HepG2 (cell line): ENCODE data around the gene CLDN4. TPM values are rescaled to one million over a fixed set of nuclear protein-coding genes. Genes with fewer than 3 reads are reported as not detected.

Experiments
- ATAC-seq: fragments of 200-7000 bp; cut with Tn5 transposase; 3 replicates; pipeline ENCODE4 v1.9.1; 2020; ENCODE audit warnings: mild to moderate bottlenecking, moderate library complexity
- BruUV-seq: library from RNA; stranded (reverse); fragments of 400-500 nt; replicated peaks from 2 replicates; lab custom pipeline; 2021; lab: Mats Ljungman, UMichigan
- CTCF ChIA-PET: fragments of 300-600 bp; formaldehyde crosslinking; extraction: SDS; loops from one replicate; lab custom pipeline; 2021; ENCODE audit warnings: low total read pairs, inconsistent platforms, low intra/inter-chr PET ratio; lab: Yijun Ruan, JAX
- POLR2A ChIA-PET: fragments of 350-600 bp; sonication (Branson Sonifier 250); formaldehyde crosslinking; loops from one replicate; lab custom pipeline; 2020; ENCODE audit warnings: antibody characterized with exemption, inconsistent platforms; lab: Yijun Ruan, JAX
- DNase-seq: peaks from one replicate; pipeline ENCODE4 v3.0.0-alpha.2; 2015; ENCODE audit warnings: low spot score
- FAIRE-seq: peaks from 3 replicates; lab custom pipeline; 2011; peaks lifted over from hg19 to GRCh38; lab: Jason Lieb, UNC
- H2AFZ ChIP-seq: one replicate; pipeline ENCODE4 v1.6.1; 2011; ENCODE audit warnings: low read length, inconsistent platforms
- H3K27ac ChIP-seq: fragments of 300-600 bp; 3 replicates; pipeline ENCODE4 v1.8.0; 2011; ENCODE audit warnings: mixed run types, mild to moderate bottlenecking, mixed read lengths, low read length, inconsistent platforms; ENCODE audit not compliant: insufficient read depth; ENCODE audit errors: extremely low read length
- H3K27me3 ChIP-seq, 2 experiments: fragments of 200-600 bp in 1 of 2; 2 replicates in 1 of 2; 3 replicates in 1 of 2; pipeline versions ENCODE4 v1.6.0 to v1.8.0; 2011; ENCODE audit warnings: low read length in 2 of 2, mild to moderate bottlenecking in 2 of 2, moderate library complexity in 2 of 2, inconsistent platforms in 1 of 2; ENCODE audit not compliant: insufficient read depth in 2 of 2, control insufficient read depth in 1 of 2
- H3K36me3 ChIP-seq, 2 experiments: fragments of 200-600 bp in 1 of 2; replicated peaks in 1 of 2; 2 replicates in 1 of 2; 3 replicates in 1 of 2; pipeline versions ENCODE4 v1.5.1 to v1.8.0; 2011; ENCODE audit warnings: low read length in 2 of 2, inconsistent platforms in 1 of 2; ENCODE audit not compliant: insufficient read depth in 2 of 2, control insufficient read depth in 1 of 2
- H3K4me1 ChIP-seq: 2 replicates; pipeline ENCODE4 v1.5.1; 2012; ENCODE audit warnings: low read length, inconsistent platforms; ENCODE audit not compliant: insufficient read depth
- H3K4me2 ChIP-seq: 2 replicates; pipeline ENCODE4 v1.6.0; 2011; ENCODE audit warnings: low read depth, low read length, inconsistent platforms
- H3K4me3 ChIP-seq, 3 experiments: fragments of 200-600 bp in 1 of 3; sonication (generic), shearing (Covaris generic) in 1 of 3; replicated peaks in 1 of 3; 2 replicates each; pipeline ENCODE4 v1.5.1; 2011 to 2016; ENCODE audit warnings: low read length in 3 of 3, inconsistent platforms in 2 of 3, low read depth in 2 of 3, mild to moderate bottlenecking in 2 of 3, control low read depth in 1 of 3, mixed read lengths in 1 of 3; ENCODE audit not compliant: insufficient read depth in 1 of 3
- H3K79me2 ChIP-seq: one replicate; pipeline ENCODE4 v1.6.1; 2011; ENCODE audit warnings: low read length, inconsistent platforms; ENCODE audit not compliant: insufficient read depth
- H3K9ac ChIP-seq: 2 replicates; pipeline ENCODE4 v1.6.0; 2011; ENCODE audit warnings: mild to moderate bottlenecking, low read depth, low read length, inconsistent platforms; ENCODE audit not compliant: insufficient read depth
- H3K9me3 ChIP-seq: 2 replicates; pipeline ENCODE4 v1.5.1; 2012; ENCODE audit warnings: mild to moderate bottlenecking, low read length
- H4K20me1 ChIP-seq: 2 replicates; pipeline ENCODE4 v1.6.0; 2011; ENCODE audit warnings: inconsistent platforms, mild to moderate bottlenecking, low read length, moderate library complexity; ENCODE audit not compliant: insufficient read depth
- ATF7 ChIP-seq, 2 experiments: fragments of 450-650 bp in 1 of 2; sonication (generic) in 1 of 2; formaldehyde crosslinking in 1 of 2; IDR thresholded peaks; 2 replicates each; pipeline versions ENCODE4 v1.4.0 to v1.6.1; 2016 to 2020; ENCODE audit warnings: antibody characterized with exemption in 1 of 2, mild to moderate bottlenecking in 1 of 2, missing genetic modification reagents in 1 of 2
- BCLAF1 ChIP-seq: fragments of 450-650 bp; IDR thresholded peaks from 2 replicates; pipeline ENCODE4 v1.6.1; 2017; ENCODE audit warnings: mild to moderate bottlenecking
- CREB1 ChIP-seq, 2 experiments: fragments of 450-650 bp in 1 of 2; IDR thresholded peaks; 2 replicates each; pipeline ENCODE4 v1.6.1; 2016 to 2017; ENCODE audit warnings: control low read depth in 1 of 2, mild to moderate bottlenecking in 1 of 2, missing compliant biosample characterization in 1 of 2, missing genetic modification characterization in 1 of 2
- FOXA1 ChIP-seq, 2 experiments: fragments of 450-650 bp in 1 of 2; sonication (generic) in 1 of 2; formaldehyde crosslinking in 1 of 2; IDR thresholded peaks; 2 replicates each; pipeline versions ENCODE4 v1.4.0 to v1.6.1; 2016 to 2020; ENCODE audit warnings: missing genetic modification reagents in 1 of 2
- GATAD2A ChIP-seq: IDR thresholded peaks from 2 replicates; pipeline ENCODE4 v1.6.1; 2016
- HDAC2 ChIP-seq: sonication (generic); formaldehyde crosslinking; IDR thresholded peaks from 2 replicates; pipeline ENCODE4 v1.4.0; 2020; ENCODE audit warnings: missing genetic modification reagents
- MTA1 ChIP-seq: sonication (generic); formaldehyde crosslinking; IDR thresholded peaks from 2 replicates; pipeline ENCODE4 v1.4.0; 2020; ENCODE audit warnings: missing genetic modification reagents, mild to moderate bottlenecking, borderline replicate concordance
- NR2F6 ChIP-seq, 2 experiments: IDR thresholded peaks; 2 replicates each; pipeline ENCODE4 v1.6.1; 2016; ENCODE audit warnings: antibody characterized with exemption in 1 of 2, mild to moderate bottlenecking in 1 of 2
- PATZ1 ChIP-seq: sonication (generic); formaldehyde crosslinking; IDR thresholded peaks from 2 replicates; pipeline ENCODE4 v1.4.0; 2020; ENCODE audit warnings: missing genetic modification reagents
- SAP130 ChIP-seq: IDR thresholded peaks from 2 replicates; pipeline ENCODE4 v1.6.1; 2016; ENCODE audit warnings: low read depth
- SNAPC2 ChIP-seq: sonication (generic); formaldehyde crosslinking; IDR thresholded peaks from 2 replicates; pipeline ENCODE4 v1.8.1; 2022; ENCODE audit warnings: mild to moderate bottlenecking, missing genetic modification reagents
- XRCC5 ChIP-seq: fragments of 200-400 bp; formaldehyde crosslinking; optimal IDR thresholded peaks from 2 replicates; pipeline ENCODE3; 2017; ENCODE audit warnings: mild to moderate bottlenecking, low read length
- ZNF772 ChIP-seq: sonication (generic); formaldehyde crosslinking; IDR thresholded peaks from 2 replicates; pipeline ENCODE4 v1.5.0; 2020; ENCODE audit warnings: mild to moderate bottlenecking, missing genetic modification reagents
- WGBS: methylation state at CpG from one replicate; pipeline ENCODE4 v1.1.6; 2017; ENCODE audit warnings: low lambda C conversion rate; 5-methylcytosine and 5-hydroxymethylcytosine counted together
- in situ Hi-C: cut with HindIII; loops from 2 replicates; pipeline ENCODE4 v1.10.0; 2017; ENCODE audit warnings: low pct_unique_long_range_greater_than_20kb; ENCODE audit not compliant: extremely low pct_ligation_motif_present
- intact Hi-C: fragments of 100-400 bp; cut with micrococcal nuclease; formaldehyde crosslinking; loops from one replicate; pipeline ENCODE4 v1.10.0; 2022; ENCODE audit not compliant: unreplicated experiment
- polyA plus RNA-seq, 8 experiments: library from polyadenylated mRNA; depleted of rRNA in 3 of 8; stranded (reverse) in 7 of 8; unstranded in 1 of 8; fragments of >200 nt; fragmentation: Illumina TruSeq in 4 of 8; extraction: Trizol in 4 of 8; gene quantifications; 2 replicates each; pipeline versions ENCODE4 v1.2.1 to v1.2.3, GENCODE V29; 2011 to 2016; ENCODE audit warnings: low read depth in 4 of 8, missing spikeins in 1 of 8, mixed read lengths in 1 of 8; ENCODE audit not compliant: insufficient read depth in 1 of 8
- total RNA-seq, 5 experiments: library from RNA; depleted of rRNA; stranded (reverse); fragments of >200 nt; fragmentation: Illumina TruSeq; extraction: Trizol; gene quantifications; 2 replicates each; pipeline ENCODE4 v1.2.3, GENCODE V29; 2016; ENCODE audit warnings: low read depth in 1 of 5

Gene CLDN4
- total and polyA plus RNA-seq, 2 of the 13 experiments (the other 11 are each of a cell fraction or from before 2014, with no cell fraction given): 28.2 to 35.7 TPM

GRCh38 chr7:73828107-73828803, 2.5 kb upstream of the CLDN4 start:
- in situ Hi-C loops: no loop called here
- H3K79me2 ChIP-seq: peaks cover 12% of the 10 kb centered on the region
- peak; percentile 49 for FAIRE-seq
- no peak overlapping the region for H3K9ac ChIP-seq
- H3K9me3 ChIP-seq: no peaks in the 10 kb centered on the region
- peak; percentile 89 for DNase-seq
- no peak overlapping the region for H3K27ac ChIP-seq
- ATAC-seq: peak; percentile 6
- peaks cover 0 to 25% of the 10 kb centered on the region in 2 experiments; a peak in 2 of 5 replicates for H3K27me3 ChIP-seq
- no peaks in the 10 kb centered on the region for H4K20me1 ChIP-seq
- no TSS peak for BruUV-seq
- H3K4me1 ChIP-seq: peaks cover 61% of the 10 kb centered on the region
- ChIA-PET POLR2A (interaction anchor here (1.7 kb wide), 1 partner anchor 16 kb away, joined by 4 read pairs; no protein-coding TSS in a partner anchor), CTCF (no interaction called here)
- H3K4me2 ChIP-seq: peak overlapping the region; percentile 72
- 60% methylated on average over 11 of the region's 14 CpGs for WGBS
- no peak overlapping the region for H2AFZ ChIP-seq
- intact Hi-C loops: loop anchor here (2.0 kb wide), 1 partner anchor 27 kb away; no protein-coding TSS in a partner anchor
- H3K36me3 ChIP-seq: no peaks in the 10 kb centered on the region
- peak overlapping the region in 1 of 3 experiments; percentile 39; a peak in 1 of 6 replicates for H3K4me3 ChIP-seq
- TF ChIP-seq CREB1 (IDR thresholded peaks at IDR 0.05): no peak
- peak; percentile 45 for TF ChIP-seq CREB1 (CRISPR knock-in tag; IDR thresholded peaks at IDR 0.05)
- peak; percentile 49; the same call in 1 of the 2 replicates for TF ChIP-seq PATZ1 (CRISPR knock-in tag)
- TF ChIP-seq ATF7 (IDR thresholded peaks at IDR 0.05): peak; percentile 72
- no peak for TF ChIP-seq ATF7 (CRISPR knock-in tag; IDR thresholded peaks at IDR 0.05)
- 0 out of 2 replicates have a peak, but pooled peaks have one; percentile 18 for TF ChIP-seq HDAC2 (CRISPR knock-in tag)
- no peak for TF ChIP-seq MTA1 (CRISPR knock-in tag)
- TF ChIP-seq BCLAF1: no peak
- no peak for TF ChIP-seq FOXA1 (IDR thresholded peaks at IDR 0.05)
- TF ChIP-seq FOXA1 (CRISPR knock-in tag; IDR thresholded peaks at IDR 0.05): peak; percentile 44; the same call in 1 of the 2 replicates
- no peak for TF ChIP-seq XRCC5
- no peak for TF ChIP-seq ZNF772 (CRISPR knock-in tag)
- TF ChIP-seq NR2F6 (IDR thresholded peaks at IDR 0.05): no peak
- 0 out of 2 replicates have a peak, but pooled peaks have one; percentile 15 for TF ChIP-seq NR2F6 (CRISPR knock-in tag; IDR thresholded peaks at IDR 0.05)
- TF ChIP-seq GATAD2A (CRISPR knock-in tag): peak; percentile 16; the same call in 1 of the 2 replicates
- TF ChIP-seq SAP130 (CRISPR knock-in tag): peak; percentile 45; the same call in 1 of the 2 replicates
- no peak for TF ChIP-seq SNAPC2 (CRISPR knock-in tag)
